Nephron (organoid): Measurements from ENCODE around the gene NOL12.

Experiments used
- H3K27ac Mint-ChIP-seq, 3 experiments: 2 replicates each; pipeline ENCODE4 v1.8.0; 2020; ENCODE audit warnings: mixed read lengths in 3 of 3, mild to moderate bottlenecking in 2 of 3, moderate library complexity in 1 of 3
- H3K27me3 Mint-ChIP-seq: 2 replicates; pipeline ENCODE4 v1.8.0; 2021; ENCODE audit warnings: low read depth, mild to moderate bottlenecking, moderate library complexity, mixed read lengths
- H3K36me3 Mint-ChIP-seq: 2 replicates; pipeline ENCODE4 v1.8.0; 2020; ENCODE audit warnings: low read depth, mixed read lengths
- H3K4me1 Mint-ChIP-seq: 2 replicates; pipeline ENCODE4 v1.8.0; 2020; ENCODE audit warnings: mixed read lengths
- H3K4me3 Mint-ChIP-seq, 3 experiments: 2 replicates each; pipeline ENCODE4 v1.8.0; 2020; ENCODE audit warnings: mild to moderate bottlenecking in 3 of 3, mixed read lengths in 3 of 3, moderate library complexity in 2 of 3
- H3K9me3 Mint-ChIP-seq: 2 replicates; pipeline ENCODE4 v1.8.0; 2020; ENCODE audit warnings: mixed read lengths
- CTCF ChIP-seq, 3 experiments: fragments of 200-600 bp; sonication (generic); IDR thresholded peaks; one replicate each; pipeline ENCODE4 v1.5.0; 2021; ENCODE audit warnings: antibody characterized with exemption in 3 of 3; ENCODE audit not compliant: unreplicated experiment in 3 of 3

The NOL12 gene

GRCh38 chr22:37659066-37659896 lies 26.9 kb upstream of the NOL12 start:
- peaks cover 38% of the 10 kb centered on the region for H3K4me1 Mint-ChIP-seq
- peak overlapping the region; percentile 15 to 65 (median 43) for H3K27ac Mint-ChIP-seq
- no peak for TF ChIP-seq CTCF (IDR thresholded peaks at IDR 0.05; ENCODE audit: unreplicated experiment in 3 of 3)
- no peaks in the 10 kb centered on the region for H3K9me3 Mint-ChIP-seq
- no peaks in the 10 kb centered on the region for H3K36me3 Mint-ChIP-seq
- H3K4me3 Mint-ChIP-seq = peak overlapping the region; percentile 69 to 87 (median 86)
- H3K27me3 Mint-ChIP-seq = no peaks in the 10 kb centered on the region

- H3K4me3 Mint-ChIP-seq = peak overlapping the region; percentile 69 to 87 (median 86)
- H3K27ac Mint-ChIP-seq = peak overlapping the region; percentile 15 to 65 (median 43)
- no peaks in the 10 kb centered on the region for H3K27me3 Mint-ChIP-seq
- H3K4me1 Mint-ChIP-seq = peaks cover 38% of the 10 kb centered on the region
- H3K36me3 Mint-ChIP-seq = no peaks in the 10 kb centered on the region
- H3K9me3 Mint-ChIP-seq = no peaks in the 10 kb centered on the region
- TF ChIP-seq CTCF (IDR thresholded peaks at IDR 0.05; ENCODE audit: unreplicated experiment in 3 of 3) = no peak
Observed at GRCh38 chr22:37659897-37660708, 26.0 kb upstream of the NOL12 start.

GRCh38 chr22:37660709-37661045 lies 25.5 kb upstream of the NOL12 start:
- Mint-ChIP-seq H3K36me3 (no peaks in the 10 kb centered on the region), H3K9me3 (no peaks in the 10 kb centered on the region), H3K4me1 (peaks cover 38% of the 10 kb centered on the region), H3K27me3 (no peaks in the 10 kb centered on the region), H3K4me3 (peak overlapping the region; percentile 69 to 87 (median 86)), H3K27ac (peak overlapping the region; percentile 33 to 67 (median 48))
- no peak for TF ChIP-seq CTCF (IDR thresholded peaks at IDR 0.05; ENCODE audit: unreplicated experiment in 3 of 3)

GRCh38 chr22:37661160-37661924 lies 24.8 kb upstream of the NOL12 start:
- Mint-ChIP-seq H3K36me3 (peaks cover 4% of the 10 kb centered on the region), H3K27me3 (no peaks in the 10 kb centered on the region), H3K27ac (peak overlapping the region; percentile 45 to 67 (median 48)), H3K9me3 (no peaks in the 10 kb centered on the region), H3K4me1 (peaks cover 38% of the 10 kb centered on the region), H3K4me3 (peak overlapping the region; percentile 69 to 87 (median 86))
- TF ChIP-seq CTCF (IDR thresholded peaks at IDR 0.05; ENCODE audit: unreplicated experiment in 3 of 3) = peak; percentile 42 to 48 (median 43)

GRCh38 chr22:37662039-37662438 lies 24.1 kb upstream of the NOL12 start:
- H3K4me3 Mint-ChIP-seq = peak overlapping the region in 2 of 3 experiments; percentile 33 to 62
- H3K36me3 Mint-ChIP-seq = peaks cover 11% of the 10 kb centered on the region
- H3K9me3 Mint-ChIP-seq = no peaks in the 10 kb centered on the region
- peaks cover 38% of the 10 kb centered on the region for H3K4me1 Mint-ChIP-seq
- no peak for TF ChIP-seq CTCF (IDR thresholded peaks at IDR 0.05; ENCODE audit: unreplicated experiment in 3 of 3)
- H3K27ac Mint-ChIP-seq = peak overlapping the region in 2 of 3 experiments; percentile 48 to 80
- H3K27me3 Mint-ChIP-seq = no peaks in the 10 kb centered on the region
